Keratinocyte (primary cell): ENCODE measurements around the gene DDAH2. TPM values are rescaled to one million over a fixed set of nuclear protein-coding genes. Genes with fewer than 3 reads are reported as not detected.

Source experiments
- DNase-seq: peaks from one replicate; pipeline ENCODE4 v3.0.0-alpha.2; 2011; ENCODE audit warnings: low read depth, missing footprints, low spot score
- FAIRE-seq: peaks from 2 replicates; lab custom pipeline; 2011; peaks lifted over from hg19 to GRCh38; lab: Jason Lieb, UNC
- H2AFZ ChIP-seq: 2 replicates; pipeline ENCODE4 v1.6.0; 2012; ENCODE audit warnings: low read length, control low read depth, inconsistent platforms; ENCODE audit not compliant: control insufficient read depth
- H3K27ac ChIP-seq: 2 replicates; pipeline ENCODE4 v1.5.1; 2011; ENCODE audit warnings: low read length; ENCODE audit not compliant: control insufficient read depth, insufficient read depth
- H3K27me3 ChIP-seq: 3 replicates; pipeline ENCODE4 v1.6.0; 2011; ENCODE audit warnings: low read length; ENCODE audit not compliant: control insufficient read depth, insufficient read depth; ENCODE audit errors: extremely low read depth
- H3K36me3 ChIP-seq, 2 experiments: 2 replicates in 1 of 2; 3 replicates in 1 of 2; pipeline ENCODE4 v1.5.1; 2011; ENCODE audit warnings: low read length in 2 of 2, mild to moderate bottlenecking in 1 of 2; ENCODE audit not compliant: control insufficient read depth in 2 of 2, insufficient read depth in 2 of 2; ENCODE audit errors: extremely low read depth in 1 of 2
- H3K4me1 ChIP-seq: 3 replicates; pipeline ENCODE4 v1.5.1; 2011; ENCODE audit warnings: low read length; ENCODE audit not compliant: control insufficient read depth, insufficient read depth; ENCODE audit errors: extremely low read depth
- H3K4me2 ChIP-seq: 3 replicates; pipeline ENCODE4 v1.6.0; 2011; ENCODE audit warnings: low read depth, low read length; ENCODE audit not compliant: control insufficient read depth, insufficient read depth; ENCODE audit errors: extremely low read depth
- H3K4me3 ChIP-seq, 3 experiments: fragments of 200-600 bp in 1 of 3; sonication (generic) in 1 of 3; 2 replicates in 2 of 3; 3 replicates in 1 of 3; pipeline ENCODE4 v1.5.1; 2011 to 2016; ENCODE audit warnings: low read length in 3 of 3, mild to moderate bottlenecking in 3 of 3, control low read depth in 2 of 3, inconsistent platforms in 1 of 3, low read depth in 1 of 3, mixed read lengths in 1 of 3, mixed run types in 1 of 3, moderate library complexity in 1 of 3; ENCODE audit not compliant: control insufficient read depth in 2 of 3, insufficient read depth in 2 of 3; ENCODE audit errors: extremely low read depth in 1 of 3
- H3K79me2 ChIP-seq: 2 replicates; pipeline ENCODE4 v1.6.0; 2012; ENCODE audit warnings: low read length; ENCODE audit not compliant: control insufficient read depth, insufficient read depth
- H3K9ac ChIP-seq: 3 replicates; pipeline ENCODE4 v1.6.0; 2011; ENCODE audit warnings: low read length; ENCODE audit not compliant: control insufficient read depth, insufficient read depth; ENCODE audit errors: extremely low read depth
- H3K9me1 ChIP-seq: 3 replicates; pipeline ENCODE4 v1.6.0; 2011; ENCODE audit warnings: low read length; ENCODE audit not compliant: control insufficient read depth, insufficient read depth; ENCODE audit errors: extremely low read depth
- H3K9me3 ChIP-seq: 2 replicates; pipeline ENCODE4 v1.5.1; 2012; ENCODE audit warnings: low read depth, low read length; ENCODE audit not compliant: control insufficient read depth
- H4K20me1 ChIP-seq: 3 replicates; pipeline ENCODE4 v1.6.0; 2011; ENCODE audit warnings: low read length; ENCODE audit not compliant: control insufficient read depth, insufficient read depth; ENCODE audit errors: extremely low read depth
- EZH2 ChIP-seq: IDR thresholded peaks from one replicate; pipeline ENCODE4 v1.6.1; 2012; ENCODE audit warnings: inconsistent platforms, mild to moderate bottlenecking, low read length, moderate library complexity
- dilution Hi-C: fragments of 300-500 bp; cut with MboI; formaldehyde crosslinking; loops from one replicate; pipeline ENCODE4 v1.7.0; 2020; ENCODE audit warnings: low sequenced_read_pairs; ENCODE audit not compliant: extremely low pct_ligation_motif_present
- polyA plus RNA-seq, 5 experiments: library from polyadenylated mRNA; depleted of rRNA in 3 of 5; stranded (reverse) in 3 of 5; stranded (forward) in 1 of 5; unstranded in 1 of 5; fragments of >200 nt; gene quantifications; 1 replicate in 1 of 5; 2 replicates in 3 of 5; 3 replicates in 1 of 5; pipeline versions ENCODE4 v1.2.1 to v1.2.3, GENCODE V29; 2011 to 2012; ENCODE audit warnings: missing spikeins in 2 of 5, low read depth in 1 of 5, low replicate concordance in 1 of 5
- TF ChIP-seq, protein P1 (sequence below), 3 experiments: IDR thresholded peaks in 1 of 3; conservative IDR thresholded peaks in 1 of 3; optimal IDR thresholded peaks in 1 of 3; 2 replicates in 2 of 3; 3 replicates in 1 of 3; pipeline versions ENCODE3 to v1.5.1; 2011; ENCODE audit warnings: low read length in 3 of 3, mild to moderate bottlenecking in 3 of 3, moderate library complexity in 2 of 3, control low read depth in 1 of 3, inconsistent platforms in 1 of 3; ENCODE audit not compliant: insufficient read depth in 2 of 3; ENCODE audit errors: extremely low read depth in 1 of 3

Gene DDAH2
- polyA plus RNA-seq, 1 donor (not counting 4 experiments of a cell fraction or from before 2014, with no cell fraction given) = 3.0 TPM

- Histone ChIP-seq H3K27ac (peak overlapping the region; percentile 96), H3K4me1 (peaks cover 45% of the 10 kb centered on the region), H3K4me2 (peak overlapping the region; percentile 84), H3K36me3 (peaks cover 24 to 40% of the 10 kb centered on the region in 2 experiments), H3K9me3 (no peaks in the 10 kb centered on the region), H3K9me1 (peaks cover 4% of the 10 kb centered on the region), H2AFZ (no peak overlapping the region), H3K27me3 (no peaks in the 10 kb centered on the region), H3K4me3 (peak overlapping the region in 2 of 3 experiments; percentile 62 to 88), H3K79me2 (peaks cover 39% of the 10 kb centered on the region), H4K20me1 (peaks cover 19% of the 10 kb centered on the region), H3K9ac (peak overlapping the region; percentile 90)
- FAIRE-seq (no peak), DNase-seq (no peak)
- dilution Hi-C loops = no loop called here
- TF ChIP-seq EZH2 = no peak
- TF ChIP-seq, protein P1, sequence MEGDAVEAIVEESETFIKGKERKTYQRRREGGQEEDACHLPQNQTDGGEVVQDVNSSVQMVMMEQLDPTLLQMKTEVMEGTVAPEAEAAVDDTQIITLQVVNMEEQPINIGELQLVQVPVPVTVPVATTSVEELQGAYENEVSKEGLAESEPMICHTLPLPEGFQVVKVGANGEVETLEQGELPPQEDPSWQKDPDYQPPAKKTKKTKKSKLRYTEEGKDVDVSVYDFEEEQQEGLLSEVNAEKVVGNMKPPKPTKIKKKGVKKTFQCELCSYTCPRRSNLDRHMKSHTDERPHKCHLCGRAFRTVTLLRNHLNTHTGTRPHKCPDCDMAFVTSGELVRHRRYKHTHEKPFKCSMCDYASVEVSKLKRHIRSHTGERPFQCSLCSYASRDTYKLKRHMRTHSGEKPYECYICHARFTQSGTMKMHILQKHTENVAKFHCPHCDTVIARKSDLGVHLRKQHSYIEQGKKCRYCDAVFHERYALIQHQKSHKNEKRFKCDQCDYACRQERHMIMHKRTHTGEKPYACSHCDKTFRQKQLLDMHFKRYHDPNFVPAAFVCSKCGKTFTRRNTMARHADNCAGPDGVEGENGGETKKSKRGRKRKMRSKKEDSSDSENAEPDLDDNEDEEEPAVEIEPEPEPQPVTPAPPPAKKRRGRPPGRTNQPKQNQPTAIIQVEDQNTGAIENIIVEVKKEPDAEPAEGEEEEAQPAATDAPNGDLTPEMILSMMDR (optimal IDR thresholded peaks at IDR 0.05 in 1 of 3, IDR thresholded peaks at IDR 0.05 in 1 of 3, conservative IDR thresholded peaks at IDR 0.05 in 1 of 3; ENCODE audit: extremely low read depth in 1 of 3, insufficient read depth in 2 of 3, low read length in 3 of 3) = no peak
Measured at GRCh38 chr6:31733734-31734133, 4.6 kb upstream of the DDAH2 start.

DNA sequence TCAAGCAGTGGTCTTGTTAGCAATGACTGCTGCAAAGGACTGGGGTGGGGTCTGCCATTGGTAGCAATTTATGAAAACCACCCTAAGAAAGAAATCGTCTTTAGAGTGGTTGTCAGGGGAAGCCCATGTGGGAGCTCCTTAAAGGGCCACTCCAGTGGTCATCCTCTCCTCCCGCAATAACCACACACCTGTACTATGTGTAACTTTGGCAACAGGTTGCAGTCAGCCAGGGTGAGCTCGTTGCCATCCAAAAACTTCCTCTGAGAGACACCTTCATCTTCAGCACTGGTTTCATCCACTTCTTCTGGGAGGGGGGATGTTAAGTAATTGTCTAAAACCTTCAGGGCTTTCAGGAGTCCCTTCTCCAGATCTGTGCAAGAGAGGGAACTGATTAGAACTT is 2.9 kb upstream of the DDAH2 start:
- H3K27me3 ChIP-seq = no peaks in the 10 kb centered on the region
- H3K9me1 ChIP-seq = peaks cover 4% of the 10 kb centered on the region
- DNase-seq (no peak), FAIRE-seq (no peak)
- H3K9me3 ChIP-seq = no peaks in the 10 kb centered on the region
- dilution Hi-C loops = no loop called here
- no peak overlapping the region for H3K4me3 ChIP-seq
- peaks cover 30% of the 10 kb centered on the region for H3K4me1 ChIP-seq
- peaks cover 29 to 42% of the 10 kb centered on the region in 2 experiments for H3K36me3 ChIP-seq
- H4K20me1 ChIP-seq = peaks cover 19% of the 10 kb centered on the region
- TF ChIP-seq, protein P1 (optimal IDR thresholded peaks at IDR 0.05 in 1 of 3, IDR thresholded peaks at IDR 0.05 in 1 of 3, conservative IDR thresholded peaks at IDR 0.05 in 1 of 3; ENCODE audit: extremely low read depth in 1 of 3, insufficient read depth in 2 of 3, low read length in 3 of 3) = no peak
- TF ChIP-seq EZH2 = no peak
- H3K9ac ChIP-seq = no peak overlapping the region
- H2AFZ ChIP-seq = no peak overlapping the region
- H3K27ac ChIP-seq = no peak overlapping the region
- peaks cover 39% of the 10 kb centered on the region for H3K79me2 ChIP-seq
- H3K4me2 ChIP-seq = no peak overlapping the region
